Bronchial epithelial cell (primary cell): Measurements from ENCODE around the gene PLEKHA5. TPM values are rescaled to one million over a fixed set of nuclear protein-coding genes. Genes with fewer than 3 reads are reported as not detected.

Source experiments
- DNase-seq: peaks from one replicate; pipeline ENCODE4 v3.0.0-alpha.2; 2010; ENCODE audit warnings: low read depth
- FAIRE-seq: peaks from 2 replicates; lab custom pipeline; 2011; peaks lifted over from hg19 to GRCh38; lab: Jason Lieb, UNC
- H3K27me3 ChIP-seq: 2 replicates; pipeline ENCODE4 v1.5.1; 2011; ENCODE audit warnings: low read length; ENCODE audit not compliant: control insufficient read depth, insufficient read depth
- H3K36me3 ChIP-seq: 2 replicates; pipeline ENCODE4 v1.5.1; 2011; ENCODE audit warnings: low read length; ENCODE audit not compliant: control insufficient read depth, insufficient read depth
- H3K4me3 ChIP-seq: 2 replicates; pipeline ENCODE4 v1.5.1; 2011; ENCODE audit warnings: mild to moderate bottlenecking, low read depth, low read length, control low read depth
- CTCF ChIP-seq: IDR thresholded peaks from 2 replicates; pipeline ENCODE4 v1.5.1; 2011; ENCODE audit warnings: mild to moderate bottlenecking, moderate library complexity, low read length, control low read depth, inconsistent platforms; ENCODE audit not compliant: insufficient read depth, severe bottlenecking
- total RNA-seq: library from RNA; depleted of rRNA; stranded (reverse); fragments of >200 nt; gene quantifications from 2 replicates; pipeline ENCODE4 v1.2.1, GENCODE V29; 2014

PLEKHA5 gene
- total RNA-seq, 1 donor from 2014 or later, result 24.0 TPM

GRCh38 chr12:19142499-19142898, 13.0 kb downstream of the PLEKHA5 start:
- H3K4me3 ChIP-seq, result no peak overlapping the region
- peaks cover 6% of the 10 kb centered on the region for H3K36me3 ChIP-seq
- TF ChIP-seq CTCF, result no peak
- FAIRE-seq, result no peak
- no peaks in the 10 kb centered on the region for H3K27me3 ChIP-seq
- DNase-seq, result no peak

- no peak for FAIRE-seq
- H3K36me3 ChIP-seq, result peaks cover 4% of the 10 kb centered on the region
- no peak for DNase-seq
Observed at GRCh38 chr12:19144287-19144686, 14.8 kb downstream of the PLEKHA5 start.

GRCh38 chr12:19144985-19145384, 15.5 kb downstream of the PLEKHA5 start:
- FAIRE-seq (no peak), DNase-seq (no peak)
- H3K36me3 ChIP-seq, result peaks cover 7% of the 10 kb centered on the region
- H3K27me3 ChIP-seq, result no peaks in the 10 kb centered on the region
- no peak for TF ChIP-seq CTCF
- no peak overlapping the region for H3K4me3 ChIP-seq

More at GRCh38 chr12:19144287-19144686, 14.8 kb downstream of the PLEKHA5 start:
- TF ChIP-seq CTCF, result no peak
- Histone ChIP-seq H3K4me3 (no peak overlapping the region), H3K27me3 (no peaks in the 10 kb centered on the region)

- H3K36me3 ChIP-seq, result peaks cover 4% of the 10 kb centered on the region
- no peak overlapping the region for H3K4me3 ChIP-seq
- H3K27me3 ChIP-seq, result no peaks in the 10 kb centered on the region
- FAIRE-seq (no peak), DNase-seq (no peak)
- TF ChIP-seq CTCF, result no peak
Observed at GRCh38 chr12:19148860-19149259, 19.3 kb downstream of the PLEKHA5 start.

GRCh38 chr12:19150273-19150900, 20.9 kb downstream of the PLEKHA5 start:
- H3K27me3 ChIP-seq, result no peaks in the 10 kb centered on the region
- no peak overlapping the region for H3K4me3 ChIP-seq
- H3K36me3 ChIP-seq, result peaks cover 3% of the 10 kb centered on the region
- FAIRE-seq, result no peak
- no peak for TF ChIP-seq CTCF
- DNase-seq, result no peak

GRCh38 chr12:19151298-19151697, 21.8 kb downstream of the PLEKHA5 start:
- H3K4me3 ChIP-seq, result no peak overlapping the region
- peaks cover 3% of the 10 kb centered on the region for H3K36me3 ChIP-seq
- DNase-seq (no peak), FAIRE-seq (no peak)
- H3K27me3 ChIP-seq, result no peaks in the 10 kb centered on the region
- TF ChIP-seq CTCF, result no peak
